ENCODE results near the gene GCNA.

DNA sequence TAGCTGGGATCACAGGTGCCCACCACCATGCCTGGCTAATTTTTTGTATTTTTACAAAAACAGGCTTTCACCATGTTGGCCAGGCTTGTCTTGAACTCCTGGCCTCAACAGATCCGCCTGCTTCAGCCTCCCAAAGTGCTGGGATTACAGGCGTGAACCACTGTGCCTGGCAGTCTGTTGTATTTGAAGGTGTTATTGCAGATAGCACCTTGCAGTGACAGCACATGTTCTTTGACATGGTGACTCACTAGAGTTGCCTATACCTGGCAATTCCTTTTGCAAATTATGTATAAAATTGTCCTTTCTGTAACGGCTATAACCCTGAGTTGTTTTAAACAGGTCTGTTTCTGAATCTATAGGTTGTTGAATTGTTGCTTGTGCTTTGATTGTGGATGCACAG, 37.4 kb upstream of the GCNA start:
- TF ChIP-seq RAD21 (IDR thresholded peaks at IDR 0.05; ENCODE audit: low read length): no peak
- no peak for TF ChIP-seq MXI1 (IDR thresholded peaks at IDR 0.05; ENCODE audit: low read depth, low read length)
- TF ChIP-seq CHD2 (IDR thresholded peaks at IDR 0.05; ENCODE audit: low read length, partially characterized antibody): no peak
- no peak for TF ChIP-seq POLR2AphosphoS5 (IDR thresholded peaks at IDR 0.05; ENCODE audit: low read depth, low read length)
- TF ChIP-seq, protein P1, sequence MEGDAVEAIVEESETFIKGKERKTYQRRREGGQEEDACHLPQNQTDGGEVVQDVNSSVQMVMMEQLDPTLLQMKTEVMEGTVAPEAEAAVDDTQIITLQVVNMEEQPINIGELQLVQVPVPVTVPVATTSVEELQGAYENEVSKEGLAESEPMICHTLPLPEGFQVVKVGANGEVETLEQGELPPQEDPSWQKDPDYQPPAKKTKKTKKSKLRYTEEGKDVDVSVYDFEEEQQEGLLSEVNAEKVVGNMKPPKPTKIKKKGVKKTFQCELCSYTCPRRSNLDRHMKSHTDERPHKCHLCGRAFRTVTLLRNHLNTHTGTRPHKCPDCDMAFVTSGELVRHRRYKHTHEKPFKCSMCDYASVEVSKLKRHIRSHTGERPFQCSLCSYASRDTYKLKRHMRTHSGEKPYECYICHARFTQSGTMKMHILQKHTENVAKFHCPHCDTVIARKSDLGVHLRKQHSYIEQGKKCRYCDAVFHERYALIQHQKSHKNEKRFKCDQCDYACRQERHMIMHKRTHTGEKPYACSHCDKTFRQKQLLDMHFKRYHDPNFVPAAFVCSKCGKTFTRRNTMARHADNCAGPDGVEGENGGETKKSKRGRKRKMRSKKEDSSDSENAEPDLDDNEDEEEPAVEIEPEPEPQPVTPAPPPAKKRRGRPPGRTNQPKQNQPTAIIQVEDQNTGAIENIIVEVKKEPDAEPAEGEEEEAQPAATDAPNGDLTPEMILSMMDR (IDR thresholded peaks at IDR 0.05): no peak
- no peak for TF ChIP-seq EZH2phosphoT487 (IDR thresholded peaks at IDR 0.05; ENCODE audit: borderline replicate concordance, low read depth)
- TF ChIP-seq TAF1 (IDR thresholded peaks at IDR 0.05; ENCODE audit: borderline replicate concordance, low read depth, low read length): no peak
- TF ChIP-seq YY1 (IDR thresholded peaks at IDR 0.05; ENCODE audit: low read depth): no peak
- TF ChIP-seq ELF1 (IDR thresholded peaks at IDR 0.05): no peak
- no peak for TF ChIP-seq JUND (IDR thresholded peaks at IDR 0.05)
- TF ChIP-seq, protein P2, sequence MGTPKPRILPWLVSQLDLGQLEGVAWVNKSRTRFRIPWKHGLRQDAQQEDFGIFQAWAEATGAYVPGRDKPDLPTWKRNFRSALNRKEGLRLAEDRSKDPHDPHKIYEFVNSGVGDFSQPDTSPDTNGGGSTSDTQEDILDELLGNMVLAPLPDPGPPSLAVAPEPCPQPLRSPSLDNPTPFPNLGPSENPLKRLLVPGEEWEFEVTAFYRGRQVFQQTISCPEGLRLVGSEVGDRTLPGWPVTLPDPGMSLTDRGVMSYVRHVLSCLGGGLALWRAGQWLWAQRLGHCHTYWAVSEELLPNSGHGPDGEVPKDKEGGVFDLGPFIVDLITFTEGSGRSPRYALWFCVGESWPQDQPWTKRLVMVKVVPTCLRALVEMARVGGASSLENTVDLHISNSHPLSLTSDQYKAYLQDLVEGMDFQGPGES (IDR thresholded peaks at IDR 0.05; ENCODE audit: low read depth, low read length): no peak
- TF ChIP-seq RXRA (IDR thresholded peaks at IDR 0.05; ENCODE audit: borderline replicate concordance, low read depth): no peak
